Hepatocyte (in vitro differentiated cells): ENCODE results near the gene OLFML1. TPM values are rescaled to one million over a fixed set of nuclear protein-coding genes. Genes with fewer than 3 reads are reported as not detected.
A peak's percentile ranks its signal among the peaks of the same experiment; 100 is the strongest.

Source experiments
- DNase-seq: peaks from one replicate; pipeline ENCODE4 v3.0.0-alpha.2; 2016; ENCODE audit warnings: low spot score
- H2AFZ ChIP-seq: fragments of 200-600 bp; sonication (generic); 2 replicates; pipeline ENCODE4 v1.6.0; 2016; ENCODE audit warnings: antibody characterized with exemption, mild to moderate bottlenecking
- H3K27ac ChIP-seq: fragments of 200-600 bp; sonication (generic); 2 replicates; pipeline ENCODE4 v1.5.1; 2016; ENCODE audit warnings: mild to moderate bottlenecking
- H3K27me3 ChIP-seq: fragments of 200-600 bp; sonication (generic); 2 replicates; pipeline ENCODE4 v1.6.1; 2016
- H3K36me3 ChIP-seq: fragments of 200-600 bp; sonication (generic); replicated peaks from 2 replicates; pipeline ENCODE4 v1.5.1; 2016; ENCODE audit warnings: low read depth; ENCODE audit not compliant: insufficient read depth
- H3K4me1 ChIP-seq: fragments of 200-600 bp; sonication (generic); 2 replicates; pipeline ENCODE4 v1.5.1; 2016; ENCODE audit warnings: mild to moderate bottlenecking, moderate library complexity; ENCODE audit not compliant: insufficient read depth
- H3K4me2 ChIP-seq: fragments of 200-600 bp; sonication (generic); 2 replicates; pipeline ENCODE4 v1.6.0; 2016
- H3K4me3 ChIP-seq: fragments of 200-600 bp; sonication (generic); 2 replicates; pipeline ENCODE4 v1.5.1; 2016; ENCODE audit warnings: mild to moderate bottlenecking
- H3K79me2 ChIP-seq: fragments of 200-600 bp; sonication (generic); 2 replicates; pipeline ENCODE4 v1.6.0; 2017; ENCODE audit warnings: mild to moderate bottlenecking
- H3K9me2 ChIP-seq: fragments of 200-600 bp; sonication (generic); replicated peaks from 2 replicates; pipeline ENCODE4 v1.6.0; 2017; ENCODE audit warnings: mild to moderate bottlenecking; ENCODE audit not compliant: insufficient read depth
- H3K9me3 ChIP-seq: fragments of 200-600 bp; sonication (generic); 2 replicates; pipeline ENCODE4 v1.5.1; 2016; ENCODE audit warnings: low read depth, mild to moderate bottlenecking
- H4K20me1 ChIP-seq: fragments of 200-600 bp; sonication (generic); 2 replicates; pipeline ENCODE4 v1.6.0; 2016; ENCODE audit warnings: mild to moderate bottlenecking; ENCODE audit not compliant: insufficient read depth, poor library complexity, severe bottlenecking
- EZH2 ChIP-seq: fragments of 200-600 bp; sonication (generic); IDR thresholded peaks from 2 replicates; pipeline ENCODE4 v1.6.1; 2016; ENCODE audit warnings: antibody characterized with exemption, mild to moderate bottlenecking, borderline replicate concordance
- EZH2phosphoT487 ChIP-seq: fragments of 200-600 bp; sonication (generic); IDR thresholded peaks from one replicate; pipeline ENCODE4 v1.6.1; 2018; ENCODE audit warnings: antibody characterized with exemption, mild to moderate bottlenecking, low read depth, moderate library complexity; ENCODE audit not compliant: unreplicated experiment, severe bottlenecking
- WGBS: methylation state at CpG from one replicate; pipeline ENCODE4 v1.1.6; 2016; ENCODE audit warnings: low lambda C conversion rate; ENCODE audit errors: missing lambda C conversion rate; 5-methylcytosine and 5-hydroxymethylcytosine counted together
- polyA plus RNA-seq: library from polyadenylated mRNA; unstranded; fragments of >200 nt; fragmentation: Nextera tagmentation; extraction: Ambion mirVana; gene quantifications from 2 replicates; pipeline ENCODE4 v1.2.1, GENCODE V29; 2016
- total RNA-seq: library from RNA; depleted of rRNA; stranded (reverse); fragments of >200 nt; gene quantifications from 2 replicates; pipeline ENCODE4 v1.2.3, GENCODE V29; 2014
- TF ChIP-seq, protein P1 (sequence below): fragments of 200-600 bp; sonication (generic); IDR thresholded peaks from 2 replicates; pipeline ENCODE4 v1.5.1; 2016; ENCODE audit warnings: antibody characterized with exemption, mild to moderate bottlenecking; ENCODE audit not compliant: poor library complexity

The OLFML1 gene
- total and polyA plus RNA-seq, 2 experiments from 2014 or later = 9.3 to 10.9 TPM

GRCh38 chr11:7500251-7500650 lies 14.9 kb downstream of the OLFML1 start:
- no peaks in the 10 kb centered on the region for H3K9me2 ChIP-seq
- H2AFZ ChIP-seq = no peak overlapping the region
- 98% methylated on average over 3 of the region's 3 CpGs for WGBS

GRCh38 chr11:7501251-7501650 lies 15.9 kb downstream of the OLFML1 start:
- H3K27me3 ChIP-seq = no peaks in the 10 kb centered on the region
- DNase-seq = peak; percentile 16
- TF ChIP-seq EZH2 (no peak), EZH2phosphoT487 (no peak)
- TF ChIP-seq, protein P1, sequence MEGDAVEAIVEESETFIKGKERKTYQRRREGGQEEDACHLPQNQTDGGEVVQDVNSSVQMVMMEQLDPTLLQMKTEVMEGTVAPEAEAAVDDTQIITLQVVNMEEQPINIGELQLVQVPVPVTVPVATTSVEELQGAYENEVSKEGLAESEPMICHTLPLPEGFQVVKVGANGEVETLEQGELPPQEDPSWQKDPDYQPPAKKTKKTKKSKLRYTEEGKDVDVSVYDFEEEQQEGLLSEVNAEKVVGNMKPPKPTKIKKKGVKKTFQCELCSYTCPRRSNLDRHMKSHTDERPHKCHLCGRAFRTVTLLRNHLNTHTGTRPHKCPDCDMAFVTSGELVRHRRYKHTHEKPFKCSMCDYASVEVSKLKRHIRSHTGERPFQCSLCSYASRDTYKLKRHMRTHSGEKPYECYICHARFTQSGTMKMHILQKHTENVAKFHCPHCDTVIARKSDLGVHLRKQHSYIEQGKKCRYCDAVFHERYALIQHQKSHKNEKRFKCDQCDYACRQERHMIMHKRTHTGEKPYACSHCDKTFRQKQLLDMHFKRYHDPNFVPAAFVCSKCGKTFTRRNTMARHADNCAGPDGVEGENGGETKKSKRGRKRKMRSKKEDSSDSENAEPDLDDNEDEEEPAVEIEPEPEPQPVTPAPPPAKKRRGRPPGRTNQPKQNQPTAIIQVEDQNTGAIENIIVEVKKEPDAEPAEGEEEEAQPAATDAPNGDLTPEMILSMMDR = no peak
- no peaks in the 10 kb centered on the region for H3K36me3 ChIP-seq
- no peak overlapping the region for H3K4me3 ChIP-seq
- WGBS = 66% methylated on average over 3 of the region's 3 CpGs
- H2AFZ ChIP-seq = no peak overlapping the region
- H4K20me1 ChIP-seq = no peaks in the 10 kb centered on the region
- peaks cover 7% of the 10 kb centered on the region for H3K4me1 ChIP-seq
- H3K79me2 ChIP-seq = no peaks in the 10 kb centered on the region
- no peaks in the 10 kb centered on the region for H3K9me2 ChIP-seq
- no peak overlapping the region for H3K27ac ChIP-seq
- no peaks in the 10 kb centered on the region for H3K9me3 ChIP-seq
- no peak overlapping the region for H3K4me2 ChIP-seq

More at GRCh38 chr11:7500251-7500650, 14.9 kb downstream of the OLFML1 start:
- Histone ChIP-seq H3K27ac (no peak overlapping the region), H3K4me3 (no peak overlapping the region), H3K4me1 (peaks cover 7% of the 10 kb centered on the region), H3K27me3 (no peaks in the 10 kb centered on the region), H3K4me2 (no peak overlapping the region), H4K20me1 (no peaks in the 10 kb centered on the region), H3K79me2 (no peaks in the 10 kb centered on the region), H3K36me3 (no peaks in the 10 kb centered on the region), H3K9me3 (no peaks in the 10 kb centered on the region)
- DNase-seq = no peak
- TF ChIP-seq, protein P1 = no peak
- TF ChIP-seq EZH2phosphoT487 = no peak
- TF ChIP-seq EZH2 = no peak

- TF ChIP-seq EZH2 (no peak), EZH2phosphoT487 (no peak)
- TF ChIP-seq, protein P1 = no peak
These were observed 16.6 kb downstream of the OLFML1 start for GRCh38 chr11:7501894-7502293.

GRCh38 chr11:7506243-7506642 lies 20.9 kb downstream of the OLFML1 start:
- 99% methylated on average over 3 of the region's 3 CpGs for WGBS

More at GRCh38 chr11:7501894-7502293, 16.6 kb downstream of the OLFML1 start:
- Histone ChIP-seq H3K4me3 (no peak overlapping the region), H3K9me2 (no peaks in the 10 kb centered on the region), H3K4me1 (peaks cover 7% of the 10 kb centered on the region), H3K27ac (no peak overlapping the region), H3K27me3 (no peaks in the 10 kb centered on the region), H3K9me3 (no peaks in the 10 kb centered on the region), H2AFZ (no peak overlapping the region), H3K36me3 (no peaks in the 10 kb centered on the region), H3K79me2 (no peaks in the 10 kb centered on the region), H4K20me1 (no peaks in the 10 kb centered on the region), H3K4me2 (no peak overlapping the region)
- no peak for DNase-seq
- 84% methylated on average over 4 of the region's 4 CpGs for WGBS

More at GRCh38 chr11:7506243-7506642, 20.9 kb downstream of the OLFML1 start:
- no peak overlapping the region for H3K27ac ChIP-seq
- H3K9me2 ChIP-seq = no peaks in the 10 kb centered on the region
- H3K4me1 ChIP-seq = peaks cover 19% of the 10 kb centered on the region
- no peaks in the 10 kb centered on the region for H3K27me3 ChIP-seq
- no peak overlapping the region for H3K4me3 ChIP-seq
- H3K79me2 ChIP-seq = no peaks in the 10 kb centered on the region
- no peak for DNase-seq
- H3K36me3 ChIP-seq = no peaks in the 10 kb centered on the region
- TF ChIP-seq EZH2 = no peak
- TF ChIP-seq EZH2phosphoT487 = no peak
- TF ChIP-seq, protein P1 = no peak
- no peaks in the 10 kb centered on the region for H4K20me1 ChIP-seq
- no peak overlapping the region for H3K4me2 ChIP-seq
- H2AFZ ChIP-seq = no peak overlapping the region
- H3K9me3 ChIP-seq = no peaks in the 10 kb centered on the region
